ENCODE measurements around the gene IBA57. TPM values are rescaled to one million over a fixed set of nuclear protein-coding genes. Genes with fewer than 3 reads are reported as not detected.
A peak's percentile ranks its signal among the peaks of the same experiment; 100 is the strongest.
"Not testable (repeated sequence)": the region's sequence is repeated elsewhere in the genome, so short reads cannot be mapped to it uniquely, and the experiment has no call there.

IBA57 gene
- total RNA-seq, 1 donor from 2014 or later: 12.7 TPM

- intact Hi-C loops (cut with DNase I): no loop called here
- peak; percentile 27 for ATAC-seq
- no peak for DNase-seq (ENCODE audit: missing footprints)
These were observed 51.0 kb downstream of the IBA57 start for GRCh38 chr1:228216371-228217320.

- DNase-seq (ENCODE audit: missing footprints) (no peak), ATAC-seq (no peak)
- intact Hi-C loops (cut with DNase I): no loop called here
These were observed 52.1 kb downstream of the IBA57 start for GRCh38 chr1:228217551-228218344.

DNA sequence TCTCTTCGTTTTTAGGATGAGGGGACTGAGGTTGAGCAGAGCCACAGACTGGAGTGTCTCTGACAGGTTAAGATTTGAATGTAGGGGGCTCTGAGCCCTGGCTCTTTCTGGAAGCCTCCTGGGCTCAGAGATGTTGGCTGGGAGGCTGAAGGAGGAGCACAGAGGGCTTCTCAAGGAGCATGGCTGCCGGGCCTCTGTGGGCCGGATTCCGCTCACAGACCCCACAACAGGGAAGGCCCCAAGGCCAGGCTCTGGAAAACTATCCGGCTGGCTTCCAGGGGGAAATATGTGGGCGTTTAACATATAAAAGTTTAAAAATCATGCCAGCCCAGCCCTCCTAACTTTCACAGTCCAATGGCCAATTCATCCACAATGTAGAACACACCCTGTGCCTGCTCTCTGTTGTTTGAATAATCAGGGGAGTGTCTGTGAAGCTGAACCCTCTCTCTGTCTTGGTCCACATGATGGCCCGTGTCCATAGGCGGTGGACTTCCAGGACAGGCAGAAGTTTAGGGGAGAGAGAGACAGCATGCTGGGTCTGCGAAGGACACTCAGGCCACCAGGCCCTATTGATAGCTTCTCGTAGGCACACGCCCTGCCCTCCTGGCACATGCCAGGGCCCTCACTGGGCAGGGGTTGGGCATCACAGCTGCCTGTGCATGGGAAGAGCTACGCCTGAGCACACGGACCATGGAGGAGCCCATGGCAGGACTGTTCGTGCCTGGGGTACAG is 53.1 kb downstream of the IBA57 start:
- DNase-seq (ENCODE audit: missing footprints) (no peak), ATAC-seq (no peak)
- intact Hi-C loops (cut with DNase I): no loop called here

GRCh38 chr1:228219245-228219961 is 53.8 kb downstream of the IBA57 start:
- intact Hi-C loops (cut with DNase I): no loop called here
- ATAC-seq: no peak
- no peak for DNase-seq (ENCODE audit: missing footprints)

DNA sequence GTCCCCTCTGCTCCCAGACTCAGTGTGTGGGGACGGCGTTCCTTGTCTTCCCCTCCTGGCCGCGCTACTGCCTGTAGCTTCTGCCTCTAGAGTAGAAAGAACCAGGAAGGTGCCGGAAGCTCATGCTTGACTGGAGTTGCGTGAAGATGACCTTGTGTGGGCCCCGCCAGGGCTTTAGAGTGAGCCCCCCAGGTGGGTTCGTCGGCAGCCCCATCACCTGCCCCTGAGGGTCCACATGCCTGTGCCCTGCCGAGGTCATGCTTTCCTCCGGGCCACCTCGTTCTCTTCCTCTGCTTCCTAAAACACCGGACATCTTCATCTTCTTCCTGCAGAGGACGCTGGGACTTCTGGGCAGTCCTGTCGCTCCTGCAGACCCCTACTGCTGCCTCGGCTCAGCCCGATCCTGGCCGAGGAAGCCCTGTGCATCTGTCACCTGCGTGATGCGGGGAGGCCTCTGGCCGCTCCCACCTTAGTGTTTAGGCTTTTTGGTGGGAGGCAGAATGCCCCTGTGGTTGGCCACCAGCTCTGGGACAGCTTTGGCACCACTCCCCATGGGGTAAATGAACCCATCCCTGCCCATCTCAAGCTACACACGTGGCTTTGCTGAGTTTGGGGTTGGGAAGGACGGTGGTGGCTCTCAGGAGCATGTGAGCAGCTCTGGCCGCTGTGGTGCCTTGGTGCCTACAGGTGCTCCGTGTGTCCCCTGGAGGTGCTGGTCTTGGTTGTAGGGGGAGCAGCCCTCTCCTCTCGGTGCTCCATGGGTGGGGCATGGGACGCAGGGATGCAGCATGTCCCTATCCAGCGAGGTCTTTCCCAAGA is 54.6 kb downstream of the IBA57 start:
- ATAC-seq: no peak
- intact Hi-C loops (cut with DNase I): no loop called here
- DNase-seq (ENCODE audit: missing footprints): no peak

DNA sequence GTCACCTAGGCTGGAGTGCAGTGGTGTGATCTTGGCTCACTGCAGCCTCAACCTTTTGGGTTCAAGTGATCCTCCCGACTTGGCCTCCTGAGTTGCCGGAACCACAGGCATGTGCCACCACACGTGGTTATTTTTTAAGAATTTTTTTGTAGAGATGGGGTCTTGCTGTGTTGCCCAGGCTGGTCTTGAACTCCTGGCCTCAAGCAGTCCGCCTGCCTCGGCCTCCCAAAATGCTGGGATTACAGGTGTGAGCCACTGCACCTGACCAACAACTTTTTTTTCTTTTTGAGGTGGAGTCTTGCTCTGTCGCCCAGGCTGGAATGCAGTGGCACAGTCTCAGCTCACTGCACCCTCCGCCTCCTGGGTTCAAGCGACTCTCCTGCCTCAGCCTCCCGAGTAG is 55.5 kb downstream of the IBA57 start:
- intact Hi-C loops (cut with DNase I); ATAC-seq; DNase-seq (ENCODE audit: missing footprints): not testable (repeated sequence)

GRCh38 chr1:228222548-228222947 is 56.9 kb downstream of the IBA57 start:
- DNase-seq (ENCODE audit: missing footprints) (no peak), ATAC-seq (no peak)
- intact Hi-C loops (cut with DNase I): no loop called here

DNA sequence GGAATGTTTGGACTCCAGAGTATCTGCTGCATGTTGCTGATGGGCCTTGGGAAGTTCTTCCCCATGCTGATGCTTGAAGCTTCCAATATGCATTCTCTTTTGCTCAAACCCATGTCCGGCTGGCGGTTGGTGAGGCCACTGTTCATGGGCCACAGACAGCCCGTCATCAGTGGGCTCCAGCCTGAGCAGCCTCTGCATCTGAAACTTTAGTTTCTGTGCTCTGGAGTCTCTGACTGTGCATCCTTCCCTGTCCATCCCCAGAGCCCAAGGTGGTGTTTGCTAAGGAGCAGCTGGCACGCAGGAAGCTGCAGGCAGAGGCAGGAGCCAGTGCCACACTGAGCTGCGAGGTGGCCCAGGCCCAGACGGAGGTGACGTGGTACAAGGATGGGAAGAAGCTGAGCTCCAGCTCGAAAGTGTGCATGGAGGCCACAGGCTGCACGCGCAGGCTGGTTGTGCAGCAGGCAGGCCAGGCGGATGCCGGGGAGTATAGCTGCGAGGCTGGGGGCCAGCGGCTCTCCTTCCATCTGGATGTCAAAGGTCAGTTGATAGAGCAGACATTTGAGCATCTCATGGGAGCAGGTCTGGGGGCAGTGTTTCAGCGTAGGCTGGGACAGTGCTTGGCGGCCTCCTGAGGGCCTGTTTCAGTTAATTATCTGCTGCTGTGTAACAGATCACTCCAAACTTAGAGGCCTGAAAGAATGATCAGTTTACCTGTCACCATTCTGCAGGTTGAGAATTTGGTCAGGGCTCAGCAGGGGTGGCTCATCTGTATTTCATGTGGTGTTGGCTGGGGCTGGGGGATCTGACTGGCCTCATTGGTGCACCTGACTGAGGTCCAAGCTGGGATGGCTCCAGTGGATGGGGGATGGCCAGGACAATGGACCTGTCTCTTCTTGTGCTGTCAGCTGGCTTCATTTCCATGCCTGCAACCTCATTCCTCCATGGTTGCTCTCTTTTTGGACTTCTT is 58.9 kb downstream of the IBA57 start:
- intact Hi-C loops (cut with DNase I): no loop called here
- ATAC-seq (no peak), DNase-seq (ENCODE audit: missing footprints) (no peak)

DNA sequence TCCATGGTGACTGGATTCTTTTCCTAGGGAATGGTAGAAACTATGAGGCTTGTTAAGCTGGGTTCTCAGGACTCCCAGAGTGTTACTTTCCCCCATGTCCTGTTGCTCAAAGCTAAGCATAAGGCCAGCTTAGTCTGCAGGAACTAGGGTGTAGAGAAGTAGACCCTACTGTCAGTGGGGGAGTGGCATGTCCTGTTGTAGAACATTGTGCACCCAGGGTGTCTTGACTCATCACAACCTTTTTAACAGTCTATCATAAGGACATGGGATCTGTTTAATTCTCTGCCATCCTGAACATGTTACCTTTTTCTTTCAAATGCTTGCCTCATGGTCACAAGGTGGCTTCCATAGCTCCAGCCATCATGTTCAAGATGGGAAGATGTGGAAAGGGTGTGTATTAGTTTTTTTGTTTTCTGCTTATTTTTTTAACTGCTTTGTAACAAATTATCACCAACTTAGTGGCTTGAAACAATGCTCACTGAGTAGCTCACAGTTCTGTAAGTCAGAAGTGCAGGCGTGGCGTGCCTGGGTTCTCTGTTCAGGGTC is 59.6 kb downstream of the IBA57 start:
- no peak for ATAC-seq
- intact Hi-C loops (cut with DNase I): no loop called here

GRCh38 chr1:228225740-228226139 is 60.1 kb downstream of the IBA57 start:
- intact Hi-C loops (cut with DNase I): no loop called here
- ATAC-seq (no peak), DNase-seq (ENCODE audit: missing footprints) (no peak)

More for the DNA sequence above, 59.6 kb downstream of the IBA57 start:
- no peak for DNase-seq (ENCODE audit: missing footprints)

GRCh38 chr1:228226141-228226874 is 60.7 kb downstream of the IBA57 start:
- DNase-seq (ENCODE audit: missing footprints) (no peak), ATAC-seq (no peak)
- intact Hi-C loops (cut with DNase I): no loop called here

DNA sequence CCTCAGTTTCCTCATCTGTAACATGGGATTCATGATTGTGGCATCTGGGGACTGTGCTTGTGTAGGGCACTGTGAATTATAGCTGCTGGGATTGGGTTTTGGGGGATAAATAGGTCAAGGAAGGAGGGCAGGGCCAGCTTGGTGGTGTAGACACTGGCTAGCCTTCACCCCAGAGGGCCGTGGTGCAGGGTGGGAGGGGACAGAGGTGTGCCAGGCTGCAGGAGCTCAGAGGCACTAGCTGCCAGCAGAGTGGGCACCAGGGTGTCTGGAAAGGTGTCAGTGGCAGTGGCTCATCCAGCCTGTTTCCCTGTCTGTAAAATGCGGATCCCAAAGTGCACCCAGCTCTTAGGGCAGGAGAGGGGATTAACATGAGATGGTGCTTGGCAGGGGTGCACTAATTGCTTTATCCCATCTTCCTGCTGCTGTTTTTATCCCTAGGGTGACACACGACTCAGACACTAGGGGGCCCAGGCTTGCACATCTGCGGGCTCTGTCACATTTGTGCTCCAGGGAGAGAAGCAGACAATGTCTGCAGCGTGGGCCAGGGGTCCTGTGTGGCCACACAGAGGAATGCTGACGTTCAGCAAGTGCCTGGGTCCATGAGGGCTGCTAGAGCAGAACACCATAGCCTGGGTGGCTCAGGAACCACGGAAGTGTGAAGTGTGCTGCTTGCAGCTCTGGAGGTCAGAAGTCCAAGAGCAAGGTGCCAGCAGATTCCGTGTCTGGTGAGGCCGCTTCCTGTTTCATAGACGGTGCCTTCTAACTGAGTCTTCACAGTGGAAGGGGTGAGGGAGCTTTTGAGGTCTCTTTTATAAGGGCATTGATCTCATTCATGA is 61.6 kb downstream of the IBA57 start:
- ATAC-seq (peak; percentile 35), DNase-seq (ENCODE audit: missing footprints) (no peak)
- intact Hi-C loops (cut with DNase I): no loop called here

DNA sequence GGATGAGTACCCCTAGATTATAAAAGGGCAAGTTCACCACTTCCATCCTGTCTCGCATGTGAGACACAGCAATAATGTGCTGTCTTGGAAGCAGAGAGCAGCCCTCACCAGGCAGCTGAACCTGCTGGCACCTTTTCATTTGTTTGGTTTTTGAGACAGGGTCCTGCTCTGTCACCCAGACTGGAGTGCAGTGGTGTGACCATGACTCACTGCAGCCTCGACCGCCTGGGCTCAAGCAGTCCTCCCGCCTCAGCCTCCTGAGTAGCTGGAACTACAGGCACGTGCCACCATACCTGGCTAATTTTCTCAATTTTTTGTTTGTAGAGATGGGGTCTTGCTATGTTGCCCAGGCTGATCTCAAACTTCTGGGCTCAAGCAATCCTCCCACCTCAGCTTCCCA is 62.5 kb downstream of the IBA57 start:
- DNase-seq (ENCODE audit: missing footprints): not testable (repeated sequence)

GRCh38 chr1:228228601-228229074 is 63.0 kb downstream of the IBA57 start:
- DNase-seq (ENCODE audit: missing footprints) (no peak), ATAC-seq (no peak)
- intact Hi-C loops (cut with DNase I): no loop called here

More for the DNA sequence above, 62.5 kb downstream of the IBA57 start:
- intact Hi-C loops (cut with DNase I); ATAC-seq: not testable (repeated sequence)

DNA sequence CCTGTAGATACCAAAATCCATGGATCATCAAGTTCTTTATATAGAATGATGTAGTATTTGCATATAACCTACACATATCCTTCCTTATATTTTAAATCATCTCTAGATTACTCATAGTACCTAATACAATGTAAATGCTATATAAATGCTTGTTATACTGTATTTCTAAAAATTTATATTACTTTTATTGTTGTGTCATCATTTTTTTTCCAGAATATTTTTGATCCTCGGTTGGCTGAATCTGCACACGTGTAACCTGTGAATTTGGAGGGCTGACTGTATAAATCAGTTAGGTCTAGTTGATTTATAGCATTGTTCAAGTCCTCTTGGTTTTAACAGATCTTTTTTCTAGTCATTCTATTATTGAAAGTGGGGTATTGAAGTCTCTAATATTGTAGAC is 65.6 kb downstream of the IBA57 start:
- ATAC-seq: no peak

More for the DNA sequence above, 65.6 kb downstream of the IBA57 start:
- intact Hi-C loops (cut with DNase I): no loop called here
- DNase-seq (ENCODE audit: missing footprints): no peak
